Neuron (in vitro differentiated cells): ENCODE data around the gene DKK2.
"Not testable (repeated sequence)": the region's sequence is repeated elsewhere in the genome, so short reads cannot be mapped to it uniquely, and the experiment has no call there.

Experiments used
- H2AFZ ChIP-seq: one replicate; pipeline ENCODE4 v1.6.1; 2013; ENCODE audit warnings: low read depth, mild to moderate bottlenecking, inconsistent platforms, low read length, moderate library complexity
- H3K27me3 ChIP-seq: one replicate; pipeline ENCODE4 v1.6.1; 2013; ENCODE audit warnings: low read length; ENCODE audit not compliant: insufficient read depth
- H3K36me3 ChIP-seq: one replicate; pipeline ENCODE4 v1.6.1; 2013; ENCODE audit warnings: low read length; ENCODE audit not compliant: insufficient read depth
- H3K4me1 ChIP-seq: one replicate; pipeline ENCODE4 v1.6.1; 2013; ENCODE audit warnings: low read length; ENCODE audit not compliant: insufficient read depth
- H3K4me3 ChIP-seq: 2 replicates; pipeline ENCODE4 v1.5.1; 2013; ENCODE audit warnings: mild to moderate bottlenecking, low read length, moderate library complexity
- H3K9me3 ChIP-seq: one replicate; pipeline ENCODE4 v1.6.1; 2013; ENCODE audit warnings: low read length

Gene DKK2

DNA sequence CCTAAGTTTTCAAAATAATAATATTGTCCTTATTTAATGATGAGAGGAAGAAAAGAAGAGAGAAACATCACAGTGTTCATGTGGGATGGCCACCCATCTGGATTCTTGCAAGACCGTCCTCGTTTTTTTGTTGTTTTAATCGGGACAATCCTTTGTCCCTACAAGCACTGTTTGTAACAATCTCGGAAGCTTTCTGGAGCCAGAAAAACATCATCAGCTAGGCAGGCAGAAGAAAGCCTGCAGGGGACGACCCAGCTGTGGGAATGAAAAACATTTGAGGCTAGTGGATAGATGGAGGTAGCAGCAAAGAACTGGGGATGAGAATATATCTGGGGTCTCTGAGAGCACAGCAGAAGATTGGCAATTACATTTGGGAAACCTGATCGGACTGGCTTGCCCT, 105.6 kb downstream of the DKK2 start:
- Histone ChIP-seq H3K4me1 (no peaks in the 10 kb centered on the region), H3K36me3 (no peaks in the 10 kb centered on the region), H2AFZ (no peak overlapping the region), H3K27me3 (no peaks in the 10 kb centered on the region), H3K9me3 (no peaks in the 10 kb centered on the region), H3K4me3 (no peak overlapping the region)

DNA sequence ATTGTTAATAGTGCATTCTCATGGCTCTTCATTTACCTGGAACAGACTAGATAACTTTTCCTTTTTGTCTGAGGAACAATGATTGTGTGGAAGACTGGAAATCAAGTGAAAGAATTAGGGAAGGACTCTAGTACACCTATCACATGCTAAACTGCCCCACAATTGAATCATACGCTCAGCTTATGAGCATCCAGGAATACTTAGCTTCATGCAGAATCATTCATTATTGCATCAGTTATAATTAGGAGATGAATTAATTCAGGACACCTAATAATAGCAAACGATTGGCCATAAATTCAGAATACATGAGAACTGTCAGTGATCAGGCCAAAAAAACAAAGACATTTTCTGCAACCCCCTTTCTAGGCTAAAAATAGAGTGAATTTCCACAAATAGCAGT, 106.9 kb downstream of the DKK2 start:
- H3K9me3 ChIP-seq, result no peaks in the 10 kb centered on the region
- H3K4me1 ChIP-seq, result no peaks in the 10 kb centered on the region
- H3K27me3 ChIP-seq, result no peaks in the 10 kb centered on the region
- H2AFZ ChIP-seq, result no peak overlapping the region
- no peak overlapping the region for H3K4me3 ChIP-seq
- H3K36me3 ChIP-seq, result no peaks in the 10 kb centered on the region

DNA sequence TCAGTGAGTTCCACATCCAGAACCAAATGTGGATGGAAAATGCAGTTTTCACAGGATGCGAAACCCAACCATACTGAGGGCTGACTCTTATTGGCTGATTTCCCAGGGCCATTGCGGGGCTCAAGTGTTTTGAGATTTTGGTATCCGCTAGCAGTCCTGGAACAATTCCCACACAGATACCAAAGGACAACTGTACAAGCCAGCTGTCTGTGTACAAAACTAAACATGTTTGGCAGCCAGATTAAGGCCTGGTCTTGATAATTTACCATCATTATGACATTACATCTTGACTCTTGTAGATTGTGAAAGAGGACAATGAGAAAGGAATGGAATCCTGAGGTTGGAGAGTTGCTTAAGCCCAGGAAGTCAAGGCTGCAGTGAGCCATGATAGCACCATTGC, 121.9 kb downstream of the DKK2 start:
- no peaks in the 10 kb centered on the region for H3K4me1 ChIP-seq
- H3K4me3 ChIP-seq, result no peak overlapping the region
- no peak overlapping the region for H2AFZ ChIP-seq
- no peaks in the 10 kb centered on the region for H3K36me3 ChIP-seq
- no peaks in the 10 kb centered on the region for H3K27me3 ChIP-seq
- H3K9me3 ChIP-seq, result no peaks in the 10 kb centered on the region

DNA sequence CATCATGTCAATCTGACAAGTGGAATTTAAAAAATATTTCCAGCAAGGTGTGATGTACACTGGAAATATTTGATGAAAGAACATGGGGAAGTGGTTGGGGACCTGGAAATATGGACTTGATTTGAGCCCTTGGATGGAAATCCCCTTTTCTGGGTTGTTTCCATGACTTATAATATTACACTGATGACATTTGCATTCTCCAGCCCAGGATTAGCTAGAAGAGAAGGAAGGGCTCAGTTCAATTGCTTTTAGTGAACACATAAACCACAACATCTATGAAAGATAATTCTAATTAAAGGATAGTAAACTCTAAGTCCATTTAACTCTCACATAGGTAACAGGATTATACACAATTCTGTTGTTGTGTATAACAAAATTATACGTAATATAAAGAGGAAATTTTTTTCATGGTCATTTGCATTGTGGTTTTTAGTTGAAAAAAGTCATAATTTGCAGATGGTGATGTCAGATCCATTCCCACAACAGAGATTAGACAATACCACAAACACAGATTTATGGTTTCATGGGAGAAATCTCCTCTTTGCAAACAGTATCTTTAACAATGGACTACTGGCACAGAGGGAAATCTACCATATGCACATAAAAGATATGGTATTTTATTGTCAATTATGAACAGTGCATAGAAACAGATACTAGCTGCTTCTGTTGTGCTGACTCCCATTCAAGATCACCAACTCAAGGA, 126.5 kb downstream of the DKK2 start:
- no peak overlapping the region for H2AFZ ChIP-seq
- no peaks in the 10 kb centered on the region for H3K9me3 ChIP-seq
- no peaks in the 10 kb centered on the region for H3K27me3 ChIP-seq
- no peak overlapping the region for H3K4me3 ChIP-seq
- no peaks in the 10 kb centered on the region for H3K4me1 ChIP-seq
- H3K36me3 ChIP-seq, result no peaks in the 10 kb centered on the region

DNA sequence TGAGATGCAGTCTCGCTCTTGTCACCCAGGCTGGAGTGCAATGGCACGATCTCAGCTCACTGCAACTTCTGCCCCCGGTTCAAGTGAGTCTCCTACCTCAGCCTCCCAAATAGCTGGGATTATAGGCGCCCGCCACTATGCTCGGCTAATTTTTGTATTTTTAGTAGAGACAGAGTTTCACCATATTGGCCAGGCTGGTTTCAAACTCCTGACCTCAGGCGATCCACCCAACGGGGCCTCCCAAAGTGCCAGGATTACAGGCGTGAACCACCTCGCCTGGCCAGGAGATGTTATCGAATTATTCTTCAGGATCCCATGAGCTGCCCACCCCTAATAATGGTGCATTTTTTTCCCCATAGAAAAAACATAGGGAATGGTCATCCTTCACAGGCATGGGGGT, 128.1 kb downstream of the DKK2 start:
- not testable (repeated sequence) for H3K4me3 ChIP-seq, H3K27me3 ChIP-seq, H2AFZ ChIP-seq, H3K4me1 ChIP-seq, H3K9me3 ChIP-seq, H3K36me3 ChIP-seq

DNA sequence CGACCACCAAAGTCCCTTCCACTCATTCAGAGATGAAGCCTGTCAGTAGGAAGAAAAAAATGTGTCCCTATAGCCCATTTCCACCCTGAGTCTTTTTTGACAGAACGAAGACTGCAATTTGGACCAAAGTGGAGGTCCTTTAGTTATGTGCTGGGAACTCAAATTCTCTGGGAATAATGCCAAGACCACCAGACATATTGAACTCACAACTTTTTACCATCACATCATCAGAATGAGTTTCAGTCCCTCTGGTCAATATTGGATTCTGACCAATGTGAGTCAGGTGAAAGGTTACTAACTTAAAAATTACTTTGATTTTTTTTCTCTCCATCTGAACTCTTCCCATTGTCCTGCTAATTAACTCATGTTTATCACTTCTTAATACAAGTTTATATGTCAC, 128.9 kb downstream of the DKK2 start:
- Histone ChIP-seq H3K4me3 (no peak overlapping the region), H3K4me1 (no peaks in the 10 kb centered on the region), H3K36me3 (no peaks in the 10 kb centered on the region)

DNA sequence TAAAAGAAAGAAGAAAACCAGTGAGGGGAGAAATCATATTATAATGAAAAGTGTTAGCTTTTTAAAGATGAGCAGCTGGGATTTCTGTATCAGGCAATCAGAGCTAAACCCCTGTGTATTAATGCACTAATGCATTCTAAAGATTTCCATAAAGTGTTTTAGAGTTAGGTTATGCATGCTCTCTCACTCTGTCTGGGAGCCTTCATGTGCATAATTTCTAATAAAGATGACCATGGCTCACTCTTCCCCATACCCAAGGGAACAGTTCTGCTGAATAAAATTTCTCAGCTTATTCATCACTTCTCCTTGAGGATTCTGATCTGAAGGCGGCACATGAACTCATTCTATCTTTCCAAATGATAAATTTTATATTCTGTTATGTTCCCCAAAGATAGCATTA, 129.4 kb downstream of the DKK2 start:
- no peak overlapping the region for H3K4me3 ChIP-seq
- H3K4me1 ChIP-seq, result no peaks in the 10 kb centered on the region
- H3K36me3 ChIP-seq, result no peaks in the 10 kb centered on the region

More for the DNA sequence above, 128.9 kb downstream of the DKK2 start:
- no peaks in the 10 kb centered on the region for H3K9me3 ChIP-seq
- H2AFZ ChIP-seq, result no peak overlapping the region
- no peaks in the 10 kb centered on the region for H3K27me3 ChIP-seq

DNA sequence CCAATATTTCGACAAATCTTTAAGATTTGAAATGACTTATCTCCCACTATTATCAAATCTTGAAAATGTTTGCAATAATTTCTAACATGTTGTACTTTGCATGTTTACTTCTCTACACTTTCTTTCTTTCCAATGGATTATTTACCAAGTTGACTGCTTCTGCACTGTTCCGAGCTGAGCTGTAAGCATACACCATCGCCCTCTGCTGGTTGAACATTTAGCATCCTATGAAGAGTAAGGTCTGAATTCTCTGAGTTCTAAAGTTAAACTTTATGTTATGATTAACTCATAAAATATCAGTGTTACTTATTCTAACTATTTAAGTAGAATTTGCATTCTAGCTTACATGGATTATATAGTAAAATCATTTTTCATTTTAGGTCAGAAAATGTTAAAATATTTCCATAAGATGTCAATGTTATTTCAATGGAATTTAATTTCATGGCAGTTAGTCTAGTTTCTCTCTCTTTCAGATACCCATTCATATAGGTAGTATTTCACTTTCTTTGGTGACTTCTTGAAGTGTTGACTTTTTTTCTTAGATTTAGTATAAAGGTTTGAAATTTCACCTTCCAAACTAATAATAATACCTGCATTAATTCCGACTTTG, 137.4 kb downstream of the DKK2 start:
- Histone ChIP-seq H3K4me3 (no peak overlapping the region), H3K9me3 (no peaks in the 10 kb centered on the region), H3K36me3 (no peaks in the 10 kb centered on the region), H3K4me1 (no peaks in the 10 kb centered on the region), H2AFZ (no peak overlapping the region), H3K27me3 (no peaks in the 10 kb centered on the region)

More for the DNA sequence above, 129.4 kb downstream of the DKK2 start:
- H3K27me3 ChIP-seq, result no peaks in the 10 kb centered on the region
- no peaks in the 10 kb centered on the region for H3K9me3 ChIP-seq
- H2AFZ ChIP-seq, result no peak overlapping the region

DNA sequence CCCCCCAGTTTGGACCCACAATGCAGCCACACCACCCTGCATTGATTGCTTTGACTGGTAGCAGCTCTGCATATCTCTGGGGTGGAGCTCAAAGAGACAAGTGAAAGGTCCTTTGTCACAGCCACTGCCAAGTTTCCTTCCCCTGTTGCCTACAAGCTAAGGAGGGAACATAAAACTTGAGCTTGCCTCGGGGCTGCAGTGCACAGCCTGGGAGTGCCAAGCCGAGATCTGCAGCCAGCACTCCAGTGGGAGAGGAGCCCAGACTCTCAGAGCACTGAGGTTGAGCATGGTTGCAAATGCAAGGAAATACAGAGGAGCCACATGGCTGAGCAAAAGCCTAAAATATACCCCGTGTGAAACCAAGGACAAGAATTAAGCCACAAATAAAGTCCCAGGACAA, 142.2 kb downstream of the DKK2 start:
- Histone ChIP-seq H3K9me3 (no peaks in the 10 kb centered on the region), H2AFZ (no peak overlapping the region), H3K27me3 (no peaks in the 10 kb centered on the region), H3K36me3 (no peaks in the 10 kb centered on the region), H3K4me3 (no peak overlapping the region), H3K4me1 (no peaks in the 10 kb centered on the region)

DNA sequence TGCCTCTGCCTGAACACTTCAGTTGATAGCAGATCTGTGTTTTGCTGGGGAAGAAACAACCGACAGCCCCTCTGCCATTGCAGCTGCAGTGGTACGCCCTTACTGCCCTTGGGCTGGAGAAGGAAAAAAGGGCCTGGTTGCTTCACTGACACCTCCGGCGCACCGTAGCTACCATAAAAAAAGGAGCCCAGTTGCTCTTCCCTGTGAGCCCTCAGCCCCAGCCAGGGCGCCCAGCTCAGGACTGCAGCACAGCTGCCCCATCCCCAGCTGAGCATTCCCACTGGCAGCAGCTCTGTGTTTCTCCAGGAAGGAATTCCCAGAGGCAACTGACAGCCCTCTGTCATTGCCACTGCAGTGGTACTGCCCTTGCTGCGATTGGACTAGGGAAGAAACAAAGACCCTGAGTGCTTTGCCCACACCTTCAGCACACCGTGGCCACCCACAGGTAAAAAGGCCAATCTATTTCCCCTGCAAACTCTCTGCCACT, 142.7 kb downstream of the DKK2 start:
- Histone ChIP-seq H3K27me3 (no peaks in the 10 kb centered on the region), H3K4me3 (no peak overlapping the region), H3K9me3 (no peaks in the 10 kb centered on the region), H3K4me1 (no peaks in the 10 kb centered on the region), H3K36me3 (no peaks in the 10 kb centered on the region), H2AFZ (no peak overlapping the region)

DNA sequence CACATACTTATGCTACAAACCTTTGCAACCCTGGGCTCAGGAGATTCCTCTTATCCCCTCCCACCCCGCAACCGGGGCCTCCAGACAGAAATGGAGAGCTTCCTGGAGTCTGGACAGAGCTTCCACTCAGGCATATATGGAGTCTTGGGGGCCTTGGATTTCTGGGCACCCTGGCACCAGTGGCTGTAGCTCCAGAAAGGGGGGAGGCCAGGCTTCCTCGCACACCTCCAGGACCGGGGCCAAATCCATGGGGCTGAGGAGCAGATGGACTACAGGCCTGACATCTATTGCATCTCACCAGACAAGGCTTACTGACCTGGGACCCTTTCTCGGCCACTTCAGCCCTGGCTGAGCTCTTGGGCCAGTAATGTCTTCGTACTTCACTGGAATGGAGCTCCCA, 143.3 kb downstream of the DKK2 start:
- H3K27me3 ChIP-seq, result no peaks in the 10 kb centered on the region
- no peaks in the 10 kb centered on the region for H3K4me1 ChIP-seq
- no peak overlapping the region for H3K4me3 ChIP-seq
- H2AFZ ChIP-seq, result no peak overlapping the region
- no peaks in the 10 kb centered on the region for H3K9me3 ChIP-seq
- no peaks in the 10 kb centered on the region for H3K36me3 ChIP-seq

DNA sequence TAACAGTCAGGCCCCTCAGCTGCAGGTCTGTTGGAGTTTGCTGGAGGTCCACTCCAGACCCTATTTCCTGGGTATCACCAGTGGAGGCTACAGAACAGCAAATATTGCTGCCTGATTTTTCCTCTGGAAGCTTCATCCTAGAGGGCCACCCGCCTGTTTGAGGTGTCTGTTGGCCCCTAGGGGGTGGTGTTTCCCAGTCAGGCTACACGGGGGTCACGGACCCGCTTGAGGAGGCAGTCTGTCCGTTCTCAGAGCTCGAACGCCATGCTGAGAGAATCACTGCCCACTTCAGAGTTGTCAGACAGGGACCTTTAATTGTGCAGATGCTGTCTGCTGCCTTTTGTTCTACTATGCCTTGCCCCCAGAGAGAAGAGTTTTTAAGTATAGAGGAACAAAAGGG, 160.8 kb downstream of the DKK2 start:
- Histone ChIP-seq H3K4me1 (no peaks in the 10 kb centered on the region), H3K36me3 (no peaks in the 10 kb centered on the region), H2AFZ (no peak overlapping the region), H3K9me3 (no peaks in the 10 kb centered on the region), H3K27me3 (no peaks in the 10 kb centered on the region), H3K4me3 (no peak overlapping the region)
